Measurements from ENCODE around the gene PTPN14.

The PTPN14 gene

GRCh38 chr1:214547747-214548146, 3.7 kb downstream of the PTPN14 start:
- no peak overlapping the region for H3K14ac ChIP-seq (ENCODE audit: low read length)
- H3K79me2 ChIP-seq (ENCODE audit: control insufficient read depth, insufficient read depth, low read length, poor library complexity), result peaks cover 42% of the 10 kb centered on the region
- no peak overlapping the region for H2BK5ac ChIP-seq (ENCODE audit: low read depth, low read length, poor library complexity)
- H3K4ac ChIP-seq (ENCODE audit: low read depth, low read length), result peak overlapping the region; percentile 53
- no peak overlapping the region for H3K4me3 ChIP-seq (ENCODE audit: low read depth, low read length)
- DNase-seq, result no peak
- no peak overlapping the region for H4K91ac ChIP-seq (ENCODE audit: low read depth, low read length)
- peaks cover 5 to 16% of the 10 kb centered on the region in 2 experiments for H3K4me1 ChIP-seq (ENCODE audit: control insufficient read depth in 1 of 2, insufficient read depth in 2 of 2, low read length in 2 of 2)
- H3K9ac ChIP-seq (ENCODE audit: low read length), result no peak overlapping the region
- no peak overlapping the region for H4K12ac ChIP-seq (ENCODE audit: low read depth, low read length)
- H3K9me3 ChIP-seq (ENCODE audit: insufficient read depth, low read depth, low read length), result no peaks in the 10 kb centered on the region
- no peak overlapping the region for H2AK5ac ChIP-seq (ENCODE audit: low read length)
- H2BK120ac ChIP-seq (ENCODE audit: insufficient read depth, low read length, poor library complexity), result no peak overlapping the region
- no peak overlapping the region for H4K8ac ChIP-seq (ENCODE audit: low read depth, low read length)
- no peak overlapping the region for H3K23ac ChIP-seq (ENCODE audit: low read length)
- no peak overlapping the region for H3K27ac ChIP-seq (ENCODE audit: low read depth, low read length)
- H2BK12ac ChIP-seq (ENCODE audit: low read length), result no peak overlapping the region
- no peak overlapping the region for H3K18ac ChIP-seq (ENCODE audit: low read length)
- peaks cover 22% of the 10 kb centered on the region for H3K79me1 ChIP-seq (ENCODE audit: low read length)
- H3K36me3 ChIP-seq (ENCODE audit: control insufficient read depth in 1 of 2, insufficient read depth in 2 of 2, low read length in 2 of 2), result peaks cover 0 to 4% of the 10 kb centered on the region in 2 experiments
- no peak overlapping the region for H2AFZ ChIP-seq (ENCODE audit: insufficient read depth, low read length, poor library complexity)
- no peaks in the 10 kb centered on the region for H3K27me3 ChIP-seq (ENCODE audit: insufficient read depth, low read length)
- H3K4me2 ChIP-seq (ENCODE audit: low read length), result peak overlapping the region; percentile 44

- no peak overlapping the region for H2BK12ac ChIP-seq (ENCODE audit: low read length)
- H3K4ac ChIP-seq (ENCODE audit: low read depth, low read length), result peak overlapping the region; percentile 82
- H2BK120ac ChIP-seq (ENCODE audit: insufficient read depth, low read length, poor library complexity), result no peak overlapping the region
- H3K4me3 ChIP-seq (ENCODE audit: low read depth, low read length), result no peak overlapping the region
- H3K9ac ChIP-seq (ENCODE audit: low read length), result no peak overlapping the region
- no peaks in the 10 kb centered on the region for H3K9me3 ChIP-seq (ENCODE audit: insufficient read depth, low read depth, low read length)
- no peak overlapping the region for H2AFZ ChIP-seq (ENCODE audit: insufficient read depth, low read length, poor library complexity)
- H3K79me2 ChIP-seq (ENCODE audit: control insufficient read depth, insufficient read depth, low read length, poor library complexity), result peaks cover 45% of the 10 kb centered on the region
- H3K4me2 ChIP-seq (ENCODE audit: low read length), result no peak overlapping the region
- H2AK5ac ChIP-seq (ENCODE audit: low read length), result no peak overlapping the region
- no peak overlapping the region for H2BK5ac ChIP-seq (ENCODE audit: low read depth, low read length, poor library complexity)
- H3K27me3 ChIP-seq (ENCODE audit: insufficient read depth, low read length), result no peaks in the 10 kb centered on the region
- no peak overlapping the region for H4K12ac ChIP-seq (ENCODE audit: low read depth, low read length)
- H4K91ac ChIP-seq (ENCODE audit: low read depth, low read length), result no peak overlapping the region
- H3K79me1 ChIP-seq (ENCODE audit: low read length), result peaks cover 17% of the 10 kb centered on the region
- H3K4me1 ChIP-seq (ENCODE audit: control insufficient read depth in 1 of 2, insufficient read depth in 2 of 2, low read length in 2 of 2), result peaks cover 3 to 13% of the 10 kb centered on the region in 2 experiments
- H3K18ac ChIP-seq (ENCODE audit: low read length), result no peak overlapping the region
- no peak overlapping the region for H4K8ac ChIP-seq (ENCODE audit: low read depth, low read length)
- H3K27ac ChIP-seq (ENCODE audit: low read depth, low read length), result no peak overlapping the region
- WGBS (ENCODE audit: extremely low coverage, insufficient coverage, insufficient read length), result no CpG with 5 or more reads among the region's 6 CpGs
- H3K36me3 ChIP-seq (ENCODE audit: control insufficient read depth in 1 of 2, insufficient read depth in 2 of 2, low read length in 2 of 2), result peaks cover 3 to 8% of the 10 kb centered on the region in 2 experiments
- no peak overlapping the region for H3K14ac ChIP-seq (ENCODE audit: low read length)
- H3K23ac ChIP-seq (ENCODE audit: low read length), result no peak overlapping the region
- peak in 1 of 2 donors; percentile 61 for DNase-seq
Observed at GRCh38 chr1:214546886-214547641, 4.3 kb downstream of the PTPN14 start.

GRCh38 chr1:214546084-214546483, 5.3 kb downstream of the PTPN14 start:
- H4K91ac ChIP-seq (ENCODE audit: low read depth, low read length), result no peak overlapping the region
- H3K9me3 ChIP-seq (ENCODE audit: insufficient read depth, low read depth, low read length), result no peaks in the 10 kb centered on the region
- no peak overlapping the region for H2BK5ac ChIP-seq (ENCODE audit: low read depth, low read length, poor library complexity)
- no peak overlapping the region for H2AK5ac ChIP-seq (ENCODE audit: low read length)
- H2AFZ ChIP-seq (ENCODE audit: insufficient read depth, low read length, poor library complexity), result no peak overlapping the region
- peaks cover 3 to 13% of the 10 kb centered on the region in 2 experiments for H3K4me1 ChIP-seq (ENCODE audit: control insufficient read depth in 1 of 2, insufficient read depth in 2 of 2, low read length in 2 of 2)
- no peak for DNase-seq
- no peak overlapping the region for H3K14ac ChIP-seq (ENCODE audit: low read length)
- peaks cover 3 to 11% of the 10 kb centered on the region in 2 experiments for H3K36me3 ChIP-seq (ENCODE audit: control insufficient read depth in 1 of 2, insufficient read depth in 2 of 2, low read length in 2 of 2)
- H2BK120ac ChIP-seq (ENCODE audit: insufficient read depth, low read length, poor library complexity), result no peak overlapping the region
- H3K23ac ChIP-seq (ENCODE audit: low read length), result no peak overlapping the region
- no peak overlapping the region for H3K4me3 ChIP-seq (ENCODE audit: low read depth, low read length)
- peaks cover 41% of the 10 kb centered on the region for H3K79me2 ChIP-seq (ENCODE audit: control insufficient read depth, insufficient read depth, low read length, poor library complexity)
- no peak overlapping the region for H3K27ac ChIP-seq (ENCODE audit: low read depth, low read length)
- no peak overlapping the region for H4K12ac ChIP-seq (ENCODE audit: low read depth, low read length)
- H3K27me3 ChIP-seq (ENCODE audit: insufficient read depth, low read length), result no peaks in the 10 kb centered on the region
- no peak overlapping the region for H4K8ac ChIP-seq (ENCODE audit: low read depth, low read length)
- H3K18ac ChIP-seq (ENCODE audit: low read length), result no peak overlapping the region
- H3K4me2 ChIP-seq (ENCODE audit: low read length), result no peak overlapping the region
- no peak overlapping the region for H3K9ac ChIP-seq (ENCODE audit: low read length)
- no peak overlapping the region for H2BK12ac ChIP-seq (ENCODE audit: low read length)
- H3K4ac ChIP-seq (ENCODE audit: low read depth, low read length), result peak overlapping the region; percentile 82
- peaks cover 10% of the 10 kb centered on the region for H3K79me1 ChIP-seq (ENCODE audit: low read length)
- WGBS (ENCODE audit: extremely low coverage, insufficient coverage, insufficient read length), result no CpG with 5 or more reads among the region's 4 CpGs

GRCh38 chr1:214545293-214545692, 6.1 kb downstream of the PTPN14 start:
- Histone ChIP-seq H3K36me3 (ENCODE audit: control insufficient read depth in 1 of 2, insufficient read depth in 2 of 2, low read length in 2 of 2) (peaks cover 3 to 11% of the 10 kb centered on the region in 2 experiments), H4K91ac (ENCODE audit: low read depth, low read length) (no peak overlapping the region), H3K79me2 (ENCODE audit: control insufficient read depth, insufficient read depth, low read length, poor library complexity) (peaks cover 35% of the 10 kb centered on the region), H3K9ac (ENCODE audit: low read length) (no peak overlapping the region), H2BK12ac (ENCODE audit: low read length) (no peak overlapping the region), H3K18ac (ENCODE audit: low read length) (no peak overlapping the region), H3K79me1 (ENCODE audit: low read length) (peaks cover 2% of the 10 kb centered on the region), H3K4me1 (ENCODE audit: control insufficient read depth in 1 of 2, insufficient read depth in 2 of 2, low read length in 2 of 2) (peaks cover 3 to 15% of the 10 kb centered on the region in 2 experiments), H2AFZ (ENCODE audit: insufficient read depth, low read length, poor library complexity) (no peak overlapping the region), H3K4me3 (ENCODE audit: low read depth, low read length) (no peak overlapping the region), H4K8ac (ENCODE audit: low read depth, low read length) (no peak overlapping the region), H3K4ac (ENCODE audit: low read depth, low read length) (peak overlapping the region; percentile 82), H2BK120ac (ENCODE audit: insufficient read depth, low read length, poor library complexity) (no peak overlapping the region), H3K9me3 (ENCODE audit: insufficient read depth, low read depth, low read length) (no peaks in the 10 kb centered on the region), H2BK5ac (ENCODE audit: low read depth, low read length, poor library complexity) (no peak overlapping the region), H3K23ac (ENCODE audit: low read length) (no peak overlapping the region), H3K27ac (ENCODE audit: low read depth, low read length) (no peak overlapping the region), H3K27me3 (ENCODE audit: insufficient read depth, low read length) (no peaks in the 10 kb centered on the region), H3K4me2 (ENCODE audit: low read length) (no peak overlapping the region), H2AK5ac (ENCODE audit: low read length) (no peak overlapping the region), H3K14ac (ENCODE audit: low read length) (no peak overlapping the region), H4K12ac (ENCODE audit: low read depth, low read length) (no peak overlapping the region)
- no peak for DNase-seq
- no CpG with 5 or more reads among the region's 2 CpGs for WGBS (ENCODE audit: extremely low coverage, insufficient coverage, insufficient read length)
